PFSK-1 (cell line): ENCODE results near the gene FKBP1A.

Source experiments
- FOXP2 ChIP-seq: optimal IDR thresholded peaks from 2 replicates; pipeline ENCODE3; 2011; ENCODE audit warnings: borderline replicate concordance, control low read depth, inconsistent platforms; ENCODE audit not compliant: insufficient read depth; ENCODE audit errors: extremely low read length, extremely low read depth
- POLR2AphosphoS5 ChIP-seq: IDR thresholded peaks from 2 replicates; pipeline ENCODE4 v1.6.1; 2012; ENCODE audit warnings: low read depth, mild to moderate bottlenecking, control low read depth, low read length, moderate library complexity
- REST ChIP-seq, 2 experiments: IDR thresholded peaks; 2 replicates each; pipeline versions ENCODE4 v1.6.1 to v1.8.0; 2011 to 2012; ENCODE audit warnings: low read depth in 2 of 2, low read length in 2 of 2, control low read depth in 1 of 2, inconsistent platforms in 1 of 2, mild to moderate bottlenecking in 1 of 2, moderate library complexity in 1 of 2; ENCODE audit not compliant: insufficient read depth in 1 of 2
- SIN3A ChIP-seq: IDR thresholded peaks from 2 replicates; pipeline ENCODE4 v1.6.1; 2012; ENCODE audit warnings: mild to moderate bottlenecking, low read length, moderate library complexity, borderline replicate concordance; ENCODE audit not compliant: insufficient read depth
- TAF1 ChIP-seq: IDR thresholded peaks from 2 replicates; pipeline ENCODE4 v1.6.1; 2012; ENCODE audit warnings: low read length, control low read depth, borderline replicate concordance; ENCODE audit not compliant: insufficient read depth

Gene FKBP1A

GRCh38 chr20:1393507-1393882, 641 bp upstream of the FKBP1A start:
- TF ChIP-seq POLR2AphosphoS5 (no peak), REST (IDR thresholded peaks at IDR 0.05; ENCODE audit: insufficient read depth in 1 of 2, low read depth in 2 of 2, low read length in 2 of 2) (no peak), TAF1 (no peak), SIN3A (no peak), FOXP2 (no peak)

- TF ChIP-seq SIN3A (no peak), FOXP2 (no peak), REST (IDR thresholded peaks at IDR 0.05; ENCODE audit: insufficient read depth in 1 of 2, low read depth in 2 of 2, low read length in 2 of 2) (no peak), TAF1 (no peak), POLR2AphosphoS5 (no peak)
Observed at GRCh38 chr20:1392443-1392692, 486 bp downstream of the FKBP1A start.

- no peak for TF ChIP-seq TAF1
- TF ChIP-seq FOXP2 = no peak
- no peak for TF ChIP-seq REST (IDR thresholded peaks at IDR 0.05; ENCODE audit: insufficient read depth in 1 of 2, low read depth in 2 of 2, low read length in 2 of 2)
- TF ChIP-seq SIN3A = no peak
- TF ChIP-seq POLR2AphosphoS5 = no peak; the same call in 1 of the 2 replicates
Observed at GRCh38 chr20:1391640-1392442, 1.0 kb downstream of the FKBP1A start.

GRCh38 chr20:1390581-1391403, 2.1 kb downstream of the FKBP1A start:
- TF ChIP-seq TAF1 = no peak
- no peak for TF ChIP-seq SIN3A
- no peak for TF ChIP-seq POLR2AphosphoS5
- no peak for TF ChIP-seq FOXP2
- no peak for TF ChIP-seq REST (IDR thresholded peaks at IDR 0.05; ENCODE audit: insufficient read depth in 1 of 2, low read depth in 2 of 2, low read length in 2 of 2)
